K562 (cell line): ENCODE data around the gene USP31. TPM values are rescaled to one million over a fixed set of nuclear protein-coding genes. Genes with fewer than 3 reads are reported as not detected.

ENCODE experiments used
- ATAC-seq: fragments of 200-7000 bp; cut with Tn5 transposase; 3 replicates; pipeline ENCODE4 v1.9.1; 2020; ENCODE audit warnings: moderate library complexity
- BruUV-seq: library from RNA; stranded (reverse); fragments of 400-500 nt; replicated peaks from 2 replicates; lab custom pipeline; 2021; lab: Mats Ljungman, UMichigan
- CTCF ChIA-PET: fragments of 300-600 bp; formaldehyde crosslinking; extraction: SDS; loops from one replicate; lab custom pipeline; 2021; ENCODE audit warnings: low intra/inter-chr PET ratio; lab: Yijun Ruan, JAX
- POLR2A ChIA-PET: fragments of 300-600, 350-650 bp; sonication (Branson Sonifier 250); formaldehyde crosslinking; extraction: SDS; loops from one replicate; lab custom pipeline; 2021; ENCODE audit warnings: antibody characterized with exemption, inconsistent platforms; lab: Yijun Ruan, JAX
- DNase-seq, 4 experiments: peaks; one replicate each; pipeline versions ENCODE4 v3.0.0 to v3.0.0-alpha.2; 2011 to 2018; ENCODE audit warnings: low spot score in 3 of 4, mixed read lengths in 3 of 4; ENCODE audit errors: extremely low read depth in 1 of 4
- FAIRE-seq: peaks from 2 replicates; lab custom pipeline; 2011; peaks lifted over from hg19 to GRCh38; lab: Jason Lieb, UNC
- H2AFZ ChIP-seq: 2 replicates; pipeline ENCODE4 v1.6.0; 2011; ENCODE audit warnings: low read depth, low read length, control low read depth, inconsistent platforms
- H3K27ac ChIP-seq: fragments of 200-600 bp; 3 replicates; pipeline ENCODE4 v1.8.0; 2011; ENCODE audit warnings: low read depth, mild to moderate bottlenecking, control low read depth, inconsistent platforms, low read length, moderate library complexity, mixed read lengths; ENCODE audit errors: extremely low read depth
- H3K27me3 ChIP-seq, 2 experiments: fragments of 300-600 bp in 1 of 2; 2 replicates in 1 of 2; 3 replicates in 1 of 2; pipeline versions ENCODE4 v1.6.0 to v1.8.0; 2011; ENCODE audit warnings: inconsistent platforms in 2 of 2, low read length in 2 of 2, mild to moderate bottlenecking in 1 of 2, mixed read lengths in 1 of 2, moderate library complexity in 1 of 2; ENCODE audit not compliant: control insufficient read depth in 2 of 2, insufficient read depth in 2 of 2
- H3K36me3 ChIP-seq: fragments of 300-600 bp; 3 replicates; pipeline ENCODE4 v1.8.0; 2011; ENCODE audit warnings: mild to moderate bottlenecking, low read length, inconsistent platforms; ENCODE audit not compliant: control insufficient read depth, insufficient read depth
- H3K4me1 ChIP-seq, 2 experiments: fragments of 200-600 bp in 1 of 2; replicated peaks in 1 of 2; 2 replicates in 1 of 2; 3 replicates in 1 of 2; pipeline versions ENCODE4 v1.5.1 to v1.8.0; 2011; ENCODE audit warnings: inconsistent platforms in 2 of 2, low read length in 2 of 2, mild to moderate bottlenecking in 1 of 2, mixed read lengths in 1 of 2, moderate library complexity in 1 of 2; ENCODE audit not compliant: control insufficient read depth in 2 of 2, insufficient read depth in 2 of 2
- H3K4me2 ChIP-seq: 2 replicates; pipeline ENCODE4 v1.6.1; 2011; ENCODE audit warnings: low read length, control low read depth, inconsistent platforms, mixed read lengths; ENCODE audit not compliant: insufficient read depth
- H3K4me3 ChIP-seq: fragments of 200-600 bp; sonication (generic), shearing (Covaris generic); 2 replicates; pipeline ENCODE4 v1.5.1; 2016; ENCODE audit warnings: control low read depth, inconsistent platforms
- H3K79me2 ChIP-seq: fragments of 200-600 bp; 3 replicates; pipeline ENCODE4 v1.8.0; 2011; ENCODE audit warnings: low read length, inconsistent platforms; ENCODE audit not compliant: control insufficient read depth, insufficient read depth
- H3K9ac ChIP-seq, 2 experiments: 2 replicates each; pipeline versions ENCODE4 v1.6.0 to v1.6.1; 2011; ENCODE audit warnings: low read depth in 2 of 2, low read length in 2 of 2, control low read depth in 1 of 2, inconsistent platforms in 1 of 2, mild to moderate bottlenecking in 1 of 2, mixed read lengths in 1 of 2; ENCODE audit not compliant: insufficient read depth in 1 of 2
- H3K9me1 ChIP-seq: one replicate; pipeline ENCODE4 v1.6.0; 2011; ENCODE audit warnings: inconsistent platforms, mild to moderate bottlenecking, low read length, moderate library complexity; ENCODE audit not compliant: control insufficient read depth, insufficient read depth
- H3K9me3 ChIP-seq: replicated peaks from 2 replicates; pipeline ENCODE4 v1.5.1; 2011; ENCODE audit warnings: low read depth, low read length, inconsistent platforms; ENCODE audit not compliant: control insufficient read depth, insufficient read depth
- H4K20me1 ChIP-seq: replicated peaks from 2 replicates; pipeline ENCODE4 v1.6.1; 2011; ENCODE audit warnings: low read length, inconsistent platforms, mixed read lengths; ENCODE audit not compliant: control insufficient read depth, insufficient read depth
- CBFA2T2 ChIP-seq: fragments of 450-650 bp; conservative IDR thresholded peaks from 2 replicates; pipeline ENCODE4 v1.6.1; 2017; ENCODE audit warnings: mild to moderate bottlenecking
- EHMT2 ChIP-seq: fragments of 450-650 bp; IDR thresholded peaks from 2 replicates; pipeline ENCODE4 v1.6.1; 2018; ENCODE audit warnings: antibody characterized with exemption
- FOXA1 ChIP-seq: fragments of 450-650 bp; IDR thresholded peaks from 2 replicates; pipeline ENCODE4 v1.6.1; 2016; ENCODE audit warnings: mild to moderate bottlenecking, borderline replicate concordance
- FOXJ3 ChIP-seq: sonication (generic); formaldehyde crosslinking; IDR thresholded peaks from 2 replicates; pipeline ENCODE4 v1.4.0; 2020; ENCODE audit warnings: mild to moderate bottlenecking, missing genetic modification reagents
- FOXM1 ChIP-seq, 2 experiments: fragments of 450-650 bp in 1 of 2; sonication (generic) in 1 of 2; formaldehyde crosslinking in 1 of 2; IDR thresholded peaks; 2 replicates each; pipeline versions ENCODE4 v1.6.1 to v1.9.0; 2017 to 2022; ENCODE audit warnings: low read depth in 2 of 2, mild to moderate bottlenecking in 2 of 2, missing genetic modification reagents in 1 of 2, moderate library complexity in 1 of 2
- PHF8 ChIP-seq: fragments of 200-600 bp; sonication (generic); IDR thresholded peaks from 2 replicates; pipeline ENCODE4 v1.6.1; 2012; ENCODE audit warnings: mixed run types, mild to moderate bottlenecking, inconsistent platforms, low read length, moderate library complexity, borderline replicate concordance
- RAD51 ChIP-seq: fragments of 450-650 bp; IDR thresholded peaks from 2 replicates; pipeline ENCODE4 v1.7.1; 2016; ENCODE audit warnings: low read depth, mild to moderate bottlenecking, borderline replicate concordance
- ZNF175 ChIP-seq: fragments of 200-800 bp; sonication (Bioruptor generic); IDR thresholded peaks from 2 replicates; pipeline ENCODE4 v1.6.1; 2016; ENCODE audit warnings: low read depth, mild to moderate bottlenecking, missing genetic modification characterization, missing compliant biosample characterization
- ZNF583 ChIP-seq: fragments of 250-450 bp; sonication (Bioruptor Pico); IDR thresholded peaks from 2 replicates; pipeline ENCODE4 v1.4.0; 2020
- WGBS: fragments of 100-300 bp; shearing (Covaris generic); methylation state at CpG from one replicate; pipeline ENCODE4 v1.1.6; 2016; ENCODE audit warnings: low coverage, mixed read lengths; ENCODE audit not compliant: insufficient coverage; ENCODE audit errors: missing lambda C conversion rate; 5-methylcytosine and 5-hydroxymethylcytosine counted together
- in situ Hi-C: fragments of 300-500 bp; cut with MboI; formaldehyde crosslinking; loops from 4 replicates; pipeline ENCODE4 v1.15.0; 2018; ENCODE audit warnings: inconsistent platforms, mixed read lengths
- intact Hi-C: fragments of 100-400 bp; cut with micrococcal nuclease; formaldehyde crosslinking; loops from 2 replicates; pipeline ENCODE4 v1.14.2; 2022
- polyA plus RNA-seq, 8 experiments: library from polyadenylated mRNA; depleted of rRNA in 4 of 8; stranded (reverse) in 5 of 8; unstranded in 3 of 8; fragments of >200 nt; fragmentation: Nextera tagmentation in 2 of 8; fragmentation: Illumina TruSeq in 1 of 8; extraction: Ambion mirVana in 2 of 8; extraction: Trizol in 1 of 8; gene quantifications; 2 replicates each; pipeline versions ENCODE4 v1.2.1 to v1.2.3, GENCODE V29; 2011 to 2014; ENCODE audit warnings: inconsistent platforms in 1 of 8, missing spikeins in 1 of 8
- total RNA-seq, 7 experiments: library from RNA; depleted of rRNA in 6 of 7; stranded (reverse); fragments of >200 nt in 6 of 7; fragmentation: Illumina TruSeq in 2 of 7; extraction: Trizol in 2 of 7; gene quantifications; 2 replicates each; pipeline versions ENCODE4 v1.2.1 to v1.2.3, GENCODE V29; 2011 to 2021; ENCODE audit warnings: low replicate concordance in 1 of 7
- TF ChIP-seq, protein P1 (sequence below): fragments of 450-650 bp; IDR thresholded peaks from 2 replicates; pipeline ENCODE4 v1.6.1; 2017; ENCODE audit warnings: antibody characterized with exemption
- TF ChIP-seq, protein P2 (sequence below): IDR thresholded peaks from 2 replicates; pipeline ENCODE4 v1.6.1; 2012; ENCODE audit warnings: low read depth, low read length, improper control_type of control experiment, borderline replicate concordance
- TF ChIP-seq, protein P3 (sequence below): fragments of 200-800 bp; sonication (Bioruptor generic); IDR thresholded peaks from 2 replicates; pipeline ENCODE4 v1.6.1; 2016; ENCODE audit warnings: missing genetic modification characterization, missing compliant biosample characterization
- TF ChIP-seq, protein P4 (sequence below): sonication (generic); formaldehyde crosslinking; IDR thresholded peaks from 2 replicates; pipeline ENCODE4 v1.9.0; 2022; ENCODE audit warnings: mild to moderate bottlenecking, missing genetic modification reagents

USP31 gene
- total and polyA plus RNA-seq, 9 of the 15 experiments (the other 6 are each of a cell fraction or from before 2014, with no cell fraction given), result 0.56 to 4.9 (median 2.9) TPM

DNA sequence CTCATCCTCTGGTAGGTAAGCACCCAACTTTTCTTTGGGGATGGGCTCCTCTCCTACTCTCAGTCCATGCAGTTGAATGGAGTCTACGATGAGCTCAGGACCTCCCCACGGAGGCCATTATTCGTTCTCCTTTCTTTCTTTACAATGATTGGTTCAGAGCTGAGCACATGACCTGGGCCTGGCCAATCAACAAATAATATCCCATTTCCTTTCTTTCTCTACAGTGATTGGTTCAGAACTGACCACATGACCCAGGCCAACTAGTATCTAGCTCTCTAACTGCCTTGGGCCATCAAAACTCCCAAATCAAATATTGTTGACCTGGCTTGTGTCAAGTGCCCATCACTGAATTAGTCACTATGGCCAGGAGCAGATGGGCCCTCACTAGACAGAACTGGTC, 129.2 kb downstream of the USP31 start:
- H3K9ac ChIP-seq, result no peak overlapping the region
- H2AFZ ChIP-seq, result peak overlapping the region; percentile 64
- POLR2A ChIA-PET, result interaction anchor here (0.8 kb wide), 1 partner anchor 125 kb away, joined by 3 read pairs; no protein-coding TSS in a partner anchor
- BruUV-seq, result no TSS peak
- peak overlapping the region; percentile 56 for H3K4me2 ChIP-seq
- in situ Hi-C loops, result no loop called here
- peaks cover 0 to 4% of the 10 kb centered on the region in 2 experiments; a peak in 1 of 5 replicates for H3K27me3 ChIP-seq
- no peaks in the 10 kb centered on the region for H3K9me1 ChIP-seq
- H3K79me2 ChIP-seq, result no peaks in the 10 kb centered on the region
- CTCF ChIA-PET, result no interaction called here
- no peak overlapping the region for H3K4me3 ChIP-seq
- no peak overlapping the region for H3K27ac ChIP-seq
- no peaks in the 10 kb centered on the region for H3K36me3 ChIP-seq
- intact Hi-C loops, result no loop called here
- H3K9me3 ChIP-seq, result no peaks in the 10 kb centered on the region
- no peaks in the 10 kb centered on the region for H4K20me1 ChIP-seq
- FAIRE-seq (peak; percentile 77), ATAC-seq (peak; percentile 93), DNase-seq (peak; percentile 26 to 64 (median 44))
- WGBS, result 0% methylated on average over 3 of the region's 3 CpGs
- H3K4me1 ChIP-seq, result no peaks in the 10 kb centered on the region
- TF ChIP-seq FOXJ3 (no peak), RAD51 (peak; percentile 87), PHF8 (no peak), ZNF583 (CRISPR knock-in tag) (no peak), FOXM1 (IDR thresholded peaks at IDR 0.05; ENCODE audit: low read depth) (no peak), FOXM1 (CRISPR knock-in tag; IDR thresholded peaks at IDR 0.05; ENCODE audit: low read depth) (no peak), FOXA1 (no peak), EHMT2 (peak; percentile 74; the same call in 1 of the 2 replicates), CBFA2T2 (peak; percentile 28), ZNF175 (no peak)
- TF ChIP-seq, protein P1, sequence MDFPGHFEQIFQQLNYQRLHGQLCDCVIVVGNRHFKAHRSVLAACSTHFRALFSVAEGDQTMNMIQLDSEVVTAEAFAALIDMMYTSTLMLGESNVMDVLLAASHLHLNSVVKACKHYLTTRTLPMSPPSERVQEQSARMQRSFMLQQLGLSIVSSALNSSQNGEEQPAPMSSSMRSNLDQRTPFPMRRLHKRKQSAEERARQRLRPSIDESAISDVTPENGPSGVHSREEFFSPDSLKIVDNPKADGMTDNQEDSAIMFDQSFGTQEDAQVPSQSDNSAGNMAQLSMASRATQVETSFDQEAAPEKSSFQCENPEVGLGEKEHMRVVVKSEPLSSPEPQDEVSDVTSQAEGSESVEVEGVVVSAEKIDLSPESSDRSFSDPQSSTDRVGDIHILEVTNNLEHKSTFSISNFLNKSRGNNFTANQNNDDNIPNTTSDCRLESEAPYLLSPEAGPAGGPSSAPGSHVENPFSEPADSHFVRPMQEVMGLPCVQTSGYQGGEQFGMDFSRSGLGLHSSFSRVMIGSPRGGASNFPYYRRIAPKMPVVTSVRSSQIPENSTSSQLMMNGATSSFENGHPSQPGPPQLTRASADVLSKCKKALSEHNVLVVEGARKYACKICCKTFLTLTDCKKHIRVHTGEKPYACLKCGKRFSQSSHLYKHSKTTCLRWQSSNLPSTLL, result no peak
- TF ChIP-seq, protein P2, sequence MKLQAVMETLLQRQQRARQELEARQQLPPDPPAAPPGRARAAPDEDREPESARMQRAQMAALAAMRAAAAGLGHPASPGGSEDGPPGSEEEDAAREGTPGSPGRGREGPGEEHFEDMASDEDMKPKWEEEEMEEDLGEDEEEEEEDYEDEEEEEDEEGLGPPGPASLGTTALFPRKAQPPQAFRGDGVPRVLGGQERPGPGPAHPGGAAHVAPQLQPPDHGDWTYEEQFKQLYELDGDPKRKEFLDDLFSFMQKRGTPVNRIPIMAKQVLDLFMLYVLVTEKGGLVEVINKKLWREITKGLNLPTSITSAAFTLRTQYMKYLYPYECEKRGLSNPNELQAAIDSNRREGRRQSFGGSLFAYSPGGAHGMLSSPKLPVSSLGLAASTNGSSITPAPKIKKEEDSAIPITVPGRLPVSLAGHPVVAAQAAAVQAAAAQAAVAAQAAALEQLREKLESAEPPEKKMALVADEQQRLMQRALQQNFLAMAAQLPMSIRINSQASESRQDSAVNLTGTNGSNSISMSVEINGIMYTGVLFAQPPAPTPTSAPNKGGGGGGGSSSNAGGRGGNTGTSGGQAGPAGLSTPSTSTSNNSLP, result no peak
- TF ChIP-seq, protein P3, sequence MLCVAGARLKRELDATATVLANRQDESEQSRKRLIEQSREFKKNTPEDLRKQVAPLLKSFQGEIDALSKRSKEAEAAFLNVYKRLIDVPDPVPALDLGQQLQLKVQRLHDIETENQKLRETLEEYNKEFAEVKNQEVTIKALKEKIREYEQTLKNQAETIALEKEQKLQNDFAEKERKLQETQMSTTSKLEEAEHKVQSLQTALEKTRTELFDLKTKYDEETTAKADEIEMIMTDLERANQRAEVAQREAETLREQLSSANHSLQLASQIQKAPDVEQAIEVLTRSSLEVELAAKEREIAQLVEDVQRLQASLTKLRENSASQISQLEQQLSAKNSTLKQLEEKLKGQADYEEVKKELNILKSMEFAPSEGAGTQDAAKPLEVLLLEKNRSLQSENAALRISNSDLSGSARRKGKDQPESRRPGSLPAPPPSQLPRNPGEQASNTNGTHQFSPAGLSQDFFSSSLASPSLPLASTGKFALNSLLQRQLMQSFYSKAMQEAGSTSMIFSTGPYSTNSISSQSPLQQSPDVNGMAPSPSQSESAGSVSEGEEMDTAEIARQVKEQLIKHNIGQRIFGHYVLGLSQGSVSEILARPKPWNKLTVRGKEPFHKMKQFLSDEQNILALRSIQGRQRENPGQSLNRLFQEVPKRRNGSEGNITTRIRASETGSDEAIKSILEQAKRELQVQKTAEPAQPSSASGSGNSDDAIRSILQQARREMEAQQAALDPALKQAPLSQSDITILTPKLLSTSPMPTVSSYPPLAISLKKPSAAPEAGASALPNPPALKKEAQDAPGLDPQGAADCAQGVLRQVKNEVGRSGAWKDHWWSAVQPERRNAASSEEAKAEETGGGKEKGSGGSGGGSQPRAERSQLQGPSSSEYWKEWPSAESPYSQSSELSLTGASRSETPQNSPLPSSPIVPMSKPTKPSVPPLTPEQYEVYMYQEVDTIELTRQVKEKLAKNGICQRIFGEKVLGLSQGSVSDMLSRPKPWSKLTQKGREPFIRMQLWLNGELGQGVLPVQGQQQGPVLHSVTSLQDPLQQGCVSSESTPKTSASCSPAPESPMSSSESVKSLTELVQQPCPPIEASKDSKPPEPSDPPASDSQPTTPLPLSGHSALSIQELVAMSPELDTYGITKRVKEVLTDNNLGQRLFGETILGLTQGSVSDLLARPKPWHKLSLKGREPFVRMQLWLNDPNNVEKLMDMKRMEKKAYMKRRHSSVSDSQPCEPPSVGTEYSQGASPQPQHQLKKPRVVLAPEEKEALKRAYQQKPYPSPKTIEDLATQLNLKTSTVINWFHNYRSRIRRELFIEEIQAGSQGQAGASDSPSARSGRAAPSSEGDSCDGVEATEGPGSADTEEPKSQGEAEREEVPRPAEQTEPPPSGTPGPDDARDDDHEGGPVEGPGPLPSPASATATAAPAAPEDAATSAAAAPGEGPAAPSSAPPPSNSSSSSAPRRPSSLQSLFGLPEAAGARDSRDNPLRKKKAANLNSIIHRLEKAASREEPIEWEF (CRISPR knock-in tag), result no peak
- TF ChIP-seq, protein P4, sequence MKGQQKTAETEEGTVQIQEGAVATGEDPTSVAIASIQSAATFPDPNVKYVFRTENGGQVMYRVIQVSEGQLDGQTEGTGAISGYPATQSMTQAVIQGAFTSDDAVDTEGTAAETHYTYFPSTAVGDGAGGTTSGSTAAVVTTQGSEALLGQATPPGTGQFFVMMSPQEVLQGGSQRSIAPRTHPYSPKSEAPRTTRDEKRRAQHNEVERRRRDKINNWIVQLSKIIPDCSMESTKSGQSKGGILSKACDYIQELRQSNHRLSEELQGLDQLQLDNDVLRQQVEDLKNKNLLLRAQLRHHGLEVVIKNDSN (CRISPR knock-in tag), result peak; percentile 87
